Kidney glomerular epithelial cell (primary cell): Measurements from ENCODE around the gene NKAIN4.

Source experiments
- DNase-seq: peaks from one replicate; lab custom pipeline; 2025; lab: John Stamatoyannopoulos, UW

The NKAIN4 gene

GRCh38 chr20:63254232-63254605 lies at the start of gene NKAIN4:
Gene NKAIN4 (minus strand): TSS chr20:63254463. CDS start chr20:63254450, 13 bp downstream.
- no peak for DNase-seq

DNA sequence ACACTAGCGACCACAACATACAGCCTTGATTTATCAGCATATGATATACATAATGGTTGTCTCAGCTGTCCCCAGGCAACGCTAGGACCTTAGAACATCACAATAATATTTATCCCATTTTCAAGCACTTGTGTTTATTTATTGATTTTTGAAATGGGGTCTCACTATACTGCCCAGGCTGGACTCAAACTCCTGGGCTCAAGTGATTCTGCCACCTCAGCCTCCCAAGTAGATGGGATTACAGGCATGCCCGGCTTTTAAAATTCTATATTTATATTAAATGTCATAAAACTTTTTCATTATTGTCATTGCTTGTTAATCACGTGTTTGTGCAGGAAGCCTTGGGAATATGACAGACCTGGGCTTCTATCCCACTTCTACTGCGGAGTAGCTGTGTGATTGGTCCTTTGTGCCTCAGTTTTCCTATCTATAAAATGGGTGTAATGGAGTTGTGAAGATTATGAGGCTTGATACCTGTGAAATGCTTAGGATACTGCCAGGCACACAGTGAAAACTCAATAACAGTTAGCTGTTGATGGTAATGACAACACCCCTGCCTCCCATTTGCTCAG lies 48.9 kb upstream of the NKAIN4 start:
- no peak for DNase-seq

GRCh38 chr20:63301671-63302070 lies 47.4 kb upstream of the NKAIN4 start:
- no peak for DNase-seq

DNA sequence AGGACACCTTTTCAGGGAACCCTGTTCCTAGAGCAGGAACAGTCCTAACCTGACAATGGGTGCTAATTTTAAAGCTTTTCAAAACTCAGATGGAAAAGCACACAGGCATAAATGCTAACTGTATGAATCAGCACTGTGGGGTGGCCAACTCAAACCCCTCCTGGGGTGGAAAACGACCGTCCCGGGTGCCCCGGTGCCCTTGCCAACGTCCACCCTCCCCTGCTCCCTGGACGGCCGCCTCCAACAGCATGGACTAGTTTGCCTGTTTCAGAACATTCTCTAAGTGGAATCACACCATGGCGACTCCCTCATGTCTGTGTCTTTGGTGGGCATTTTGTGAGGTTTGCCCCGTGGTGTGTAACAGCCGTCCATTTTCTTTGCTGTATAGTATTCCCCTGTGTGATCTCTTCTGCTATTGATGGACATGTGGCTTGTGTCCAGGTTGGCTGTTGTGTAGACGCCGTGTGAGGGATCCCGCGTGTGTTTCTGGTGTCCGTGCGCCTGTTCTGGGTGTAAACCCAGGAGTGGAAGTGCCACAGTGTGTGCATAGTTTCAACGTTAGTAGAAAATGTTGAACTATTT lies 44.6 kb upstream of the NKAIN4 start:
- no peak for DNase-seq

DNA sequence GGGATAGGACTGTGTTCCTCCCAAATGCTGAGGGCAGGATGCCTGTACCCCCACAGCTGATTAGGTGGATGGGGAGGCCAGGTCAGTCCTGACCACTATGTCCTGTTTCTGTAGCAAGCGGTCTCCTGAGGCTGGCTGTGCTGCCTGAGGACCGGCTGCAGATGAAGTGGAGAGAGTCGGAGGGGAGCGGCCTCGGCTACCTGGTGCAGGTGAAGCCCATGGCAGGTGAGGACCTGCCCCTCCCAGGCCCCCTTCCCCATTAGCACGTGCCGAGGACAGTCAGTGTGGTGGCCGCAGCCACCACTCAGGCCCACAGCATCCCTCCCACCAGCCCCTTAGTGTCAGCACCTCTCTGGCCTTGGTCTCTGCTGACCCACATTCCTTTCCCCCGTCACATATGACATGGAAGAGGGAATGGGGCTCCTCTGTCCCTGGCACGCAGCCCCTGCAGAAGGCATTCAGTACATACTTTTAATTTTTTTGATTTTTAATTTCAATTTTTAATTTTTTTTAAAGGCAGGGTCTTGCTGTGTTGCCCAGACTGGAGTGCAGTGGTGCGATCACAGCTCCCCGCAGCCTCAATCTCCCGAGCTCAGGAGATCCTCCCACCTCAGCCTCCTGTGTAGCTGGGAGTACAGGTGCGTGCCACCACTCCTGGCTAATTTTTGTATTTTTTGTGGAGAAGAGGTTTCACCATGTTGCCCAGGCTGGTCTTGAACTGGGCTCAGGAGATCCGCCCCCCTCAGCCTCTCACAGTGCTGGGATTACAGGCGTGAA lies 43.7 kb upstream of the NKAIN4 start:
- no peak for DNase-seq

GRCh38 chr20:63297371-63297781 lies 43.1 kb upstream of the NKAIN4 start:
- no peak for DNase-seq

DNA sequence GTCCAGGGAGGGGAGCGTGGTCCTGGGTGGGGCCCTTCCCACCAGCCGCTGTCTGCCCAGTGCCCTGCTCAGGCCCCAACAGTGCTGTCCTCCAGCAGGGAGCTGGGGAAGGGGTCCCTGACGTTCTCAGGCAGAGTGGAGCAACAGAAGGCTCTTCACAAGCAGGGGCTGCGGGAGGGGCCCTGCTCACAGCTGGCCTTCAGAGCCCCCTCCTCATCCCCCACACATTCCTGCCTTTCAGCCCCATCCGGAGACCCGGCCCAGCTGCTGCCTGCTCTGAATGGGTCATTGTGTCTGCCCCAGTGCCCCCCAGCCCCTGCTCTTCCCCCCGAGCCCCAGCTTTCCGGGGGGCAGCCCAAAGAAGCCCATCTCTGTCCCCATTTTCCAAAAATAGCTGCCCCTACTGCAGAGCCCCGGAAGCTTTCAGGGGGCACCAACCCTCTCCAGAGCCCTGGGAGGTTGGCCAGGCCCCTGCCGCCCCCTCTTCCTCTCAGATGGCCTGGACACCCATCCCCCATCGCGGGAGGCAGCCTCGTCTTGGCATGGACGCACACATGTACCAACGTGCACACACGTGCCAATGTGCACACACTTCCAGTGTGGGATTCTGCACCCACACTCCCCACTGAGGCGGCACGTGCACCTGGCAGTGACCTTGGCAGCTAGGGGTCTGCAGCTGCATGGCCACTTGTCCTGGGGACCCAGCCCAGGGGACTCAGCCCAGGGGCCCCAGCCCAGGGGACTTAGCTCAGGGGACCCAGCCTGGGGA lies 42.5 kb upstream of the NKAIN4 start:
- DNase-seq = no peak

GRCh38 chr20:63295846-63296245 lies 41.6 kb upstream of the NKAIN4 start:
- no peak for DNase-seq

DNA sequence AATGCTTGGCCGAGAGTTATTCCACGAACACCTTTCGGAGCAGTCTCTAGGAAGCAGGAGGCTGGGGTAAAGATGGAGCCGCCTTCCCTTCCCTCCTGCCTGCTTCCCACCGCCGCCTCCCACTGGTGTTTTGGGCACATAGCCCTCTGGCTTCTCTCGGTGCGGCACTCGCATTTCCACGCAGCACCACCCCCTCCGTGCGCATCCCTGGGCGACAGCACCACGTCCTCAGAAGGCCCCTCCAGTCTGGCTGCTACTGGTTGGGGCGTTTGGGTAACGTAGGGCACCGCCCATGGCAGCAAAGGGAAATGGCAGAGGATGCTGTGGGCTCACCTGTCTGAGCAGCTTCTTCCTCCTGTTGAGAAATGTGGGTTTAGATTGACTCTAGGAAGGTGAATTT lies 41.2 kb upstream of the NKAIN4 start:
- no peak for DNase-seq

DNA sequence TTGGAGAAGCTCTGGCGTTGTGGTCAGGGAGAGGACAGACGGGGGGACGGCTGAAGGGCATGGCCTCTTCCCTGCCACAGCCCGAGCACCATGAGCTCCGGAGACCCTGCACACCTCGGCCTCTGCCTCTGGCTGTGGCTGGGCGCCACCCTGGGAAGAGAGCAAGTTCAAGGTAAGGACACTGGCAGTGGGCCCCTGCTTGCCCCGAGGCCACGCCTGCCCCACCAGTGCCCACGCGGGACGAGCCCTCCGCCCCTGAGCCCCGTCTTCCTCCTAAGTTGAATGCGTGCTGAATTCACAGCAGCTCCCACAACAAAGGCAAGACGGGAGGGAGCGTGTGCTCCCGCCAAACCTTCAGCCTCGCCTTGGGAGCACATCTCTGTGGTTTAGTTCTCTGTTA lies 40.8 kb upstream of the NKAIN4 start:
- DNase-seq = no peak

- no peak for DNase-seq
These were observed 40.3 kb upstream of the NKAIN4 start for GRCh38 chr20:63294536-63294900.

GRCh38 chr20:63293871-63294535 lies 39.7 kb upstream of the NKAIN4 start:
- no peak for DNase-seq

DNA sequence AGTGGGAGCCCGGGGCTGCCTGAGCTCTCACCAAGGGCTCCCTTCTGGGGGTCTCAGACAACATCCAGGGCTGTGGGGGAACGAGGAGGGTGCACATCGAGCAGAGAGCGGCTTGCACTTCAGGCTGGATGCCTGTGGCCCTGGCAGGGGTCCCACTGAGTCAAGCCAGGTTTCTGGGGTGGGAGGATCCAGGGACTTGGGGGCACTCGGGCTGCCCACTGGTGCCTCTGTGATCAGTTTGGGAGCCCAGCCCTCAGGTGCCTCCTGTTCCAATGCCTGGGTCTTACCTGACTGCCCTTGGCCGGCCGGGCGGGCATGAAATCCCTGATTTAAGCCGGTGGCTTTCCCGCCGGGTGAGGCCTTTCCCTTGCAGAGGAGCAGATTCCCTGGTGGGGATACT lies 39.2 kb upstream of the NKAIN4 start:
- no peak for DNase-seq

- no peak for DNase-seq
These were observed 38.6 kb upstream of the NKAIN4 start, which contains the start of gene COL20A1 for GRCh38 chr20:63292904-63293303. Gene COL20A1 (plus strand): TSS chr20:63293186. CDS start chr20:63295108, 1,922 bp downstream.

DNA sequence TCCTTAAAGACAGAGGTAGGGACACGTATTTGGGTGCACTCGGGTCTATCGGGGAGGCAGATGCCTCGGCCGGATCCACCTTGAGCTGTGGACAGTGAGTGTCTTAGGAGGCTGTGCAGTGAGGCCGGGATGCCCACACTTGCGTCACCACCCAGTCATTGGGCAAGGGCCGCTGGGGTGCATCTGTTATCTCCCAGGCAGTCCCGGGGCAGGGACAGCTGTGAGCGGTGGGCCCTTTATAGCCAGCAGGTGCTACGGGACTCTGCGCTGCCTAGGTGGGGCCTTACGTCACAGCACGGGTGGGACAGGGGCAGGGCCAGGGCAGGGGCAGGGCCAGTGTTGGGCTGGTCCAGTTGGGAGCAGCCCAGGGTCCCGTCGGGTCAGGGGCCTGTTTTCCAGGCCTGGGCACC lies 38.0 kb upstream of the NKAIN4 start:
- no peak for DNase-seq

GRCh38 chr20:63291811-63292210 lies 37.5 kb upstream of the NKAIN4 start:
- no peak for DNase-seq

- DNase-seq = peak; percentile 3
These were observed 36.6 kb upstream of the NKAIN4 start for GRCh38 chr20:63290677-63291472.

DNA sequence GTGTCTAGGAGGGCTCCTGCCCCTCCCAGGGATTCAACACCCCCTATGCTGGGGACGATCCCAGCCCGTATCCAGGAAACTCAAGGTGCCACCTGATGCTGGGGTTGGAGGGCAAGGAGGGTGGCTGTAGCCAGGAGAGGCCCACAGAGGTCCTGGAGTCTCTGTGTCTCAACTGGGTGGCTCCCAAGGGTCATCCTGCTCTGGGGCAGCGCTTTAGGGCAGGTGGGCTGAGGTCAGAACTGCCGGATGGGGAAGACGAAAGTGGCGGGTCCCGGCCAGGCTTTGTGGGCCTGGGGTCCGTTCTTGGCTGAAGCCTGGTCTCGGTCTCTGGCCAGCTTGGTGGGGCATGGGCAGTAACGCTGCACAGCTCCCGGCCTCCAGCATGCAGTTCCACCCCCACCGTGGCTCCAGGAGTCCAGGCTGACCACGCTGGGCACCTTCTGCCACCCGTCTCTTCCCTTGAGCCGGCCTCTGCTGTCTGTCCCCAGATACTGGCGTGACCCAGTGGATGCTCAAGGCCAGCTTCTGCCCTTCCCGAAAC lies 35.9 kb upstream of the NKAIN4 start:
- DNase-seq = no peak

- DNase-seq = no peak
These were observed 35.3 kb upstream of the NKAIN4 start for GRCh38 chr20:63289311-63290135.
